LoVo (cell line): Measurements from ENCODE around the gene ABCB1.

Experiments used
- DNase-seq: peaks from one replicate; pipeline ENCODE4 v3.0.0-alpha.2; 2016; ENCODE audit warnings: low spot score

ABCB1 gene

DNA sequence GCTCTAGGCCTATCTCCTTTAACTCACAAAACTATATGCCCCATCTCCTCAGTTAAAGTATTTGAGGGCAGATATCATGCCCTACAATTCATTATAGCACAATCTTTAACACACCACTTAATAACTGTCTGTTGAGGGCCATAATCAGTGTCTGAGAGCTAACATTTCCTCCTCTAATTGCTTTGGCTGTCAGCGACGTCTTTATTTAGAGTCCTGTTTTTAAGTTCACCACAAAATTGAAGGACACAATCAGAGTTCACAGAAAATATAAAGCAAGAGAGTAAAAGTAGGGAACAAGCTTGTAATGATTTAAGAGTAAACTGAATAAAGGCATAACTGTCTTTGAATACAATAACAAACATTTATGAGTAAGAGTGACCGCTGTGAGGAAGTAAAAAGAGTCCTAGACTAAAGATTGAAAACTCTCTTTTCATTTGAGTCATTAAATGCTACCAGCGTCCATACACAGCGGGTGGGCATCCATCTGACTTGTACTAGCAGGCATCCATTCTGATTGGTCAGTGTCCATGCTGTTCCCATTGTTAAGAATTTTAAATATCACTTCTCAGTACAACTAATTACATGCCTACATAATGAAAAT, 86.8 kb downstream of the ABCB1 start:
- no peak for DNase-seq

GRCh38 chr7:87512906-87513305, 87.8 kb downstream of the ABCB1 start:
- DNase-seq = no peak

DNA sequence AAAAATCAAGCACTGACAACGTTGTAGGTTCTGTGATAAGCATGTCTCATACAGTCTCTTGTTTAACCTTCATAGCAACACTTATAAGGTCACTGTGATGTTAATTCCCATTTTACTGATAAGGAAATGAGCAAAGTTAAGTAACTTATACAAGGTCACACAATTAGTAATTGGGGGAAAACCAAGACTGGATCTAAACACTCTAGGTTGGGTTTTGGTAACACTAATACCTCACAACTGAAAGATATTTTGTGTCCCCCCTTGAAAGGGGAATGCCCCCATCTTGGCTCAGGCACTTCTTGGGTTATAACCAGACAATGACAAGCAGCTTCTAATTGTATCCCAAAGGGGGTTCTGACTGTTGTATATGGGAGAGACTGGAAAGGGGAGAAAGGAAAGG, 89.2 kb downstream of the ABCB1 start:
- no peak for DNase-seq

- DNase-seq = no peak
These were observed 90.2 kb downstream of the ABCB1 start for GRCh38 chr7:87510411-87510875.

DNA sequence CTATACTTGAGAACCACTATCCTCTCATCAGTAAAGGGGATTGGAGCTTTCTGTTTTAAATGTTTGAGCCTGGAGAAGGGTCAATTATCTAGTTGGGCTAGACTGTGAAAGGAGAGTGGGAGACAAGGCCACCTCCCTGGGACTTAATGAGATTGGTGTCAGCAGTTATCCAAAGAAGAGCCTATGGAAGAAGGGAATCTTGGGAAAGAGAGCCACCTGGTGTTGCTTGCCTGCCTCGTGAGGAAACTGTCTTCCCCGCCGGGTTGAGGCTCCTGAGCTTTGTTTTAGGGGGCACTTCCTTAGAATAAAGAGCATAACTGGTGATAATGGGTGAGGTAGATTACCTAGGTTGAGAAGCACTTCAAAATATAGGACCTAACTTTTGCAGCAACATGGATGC, 93.2 kb downstream of the ABCB1 start:
- no peak for DNase-seq

DNA sequence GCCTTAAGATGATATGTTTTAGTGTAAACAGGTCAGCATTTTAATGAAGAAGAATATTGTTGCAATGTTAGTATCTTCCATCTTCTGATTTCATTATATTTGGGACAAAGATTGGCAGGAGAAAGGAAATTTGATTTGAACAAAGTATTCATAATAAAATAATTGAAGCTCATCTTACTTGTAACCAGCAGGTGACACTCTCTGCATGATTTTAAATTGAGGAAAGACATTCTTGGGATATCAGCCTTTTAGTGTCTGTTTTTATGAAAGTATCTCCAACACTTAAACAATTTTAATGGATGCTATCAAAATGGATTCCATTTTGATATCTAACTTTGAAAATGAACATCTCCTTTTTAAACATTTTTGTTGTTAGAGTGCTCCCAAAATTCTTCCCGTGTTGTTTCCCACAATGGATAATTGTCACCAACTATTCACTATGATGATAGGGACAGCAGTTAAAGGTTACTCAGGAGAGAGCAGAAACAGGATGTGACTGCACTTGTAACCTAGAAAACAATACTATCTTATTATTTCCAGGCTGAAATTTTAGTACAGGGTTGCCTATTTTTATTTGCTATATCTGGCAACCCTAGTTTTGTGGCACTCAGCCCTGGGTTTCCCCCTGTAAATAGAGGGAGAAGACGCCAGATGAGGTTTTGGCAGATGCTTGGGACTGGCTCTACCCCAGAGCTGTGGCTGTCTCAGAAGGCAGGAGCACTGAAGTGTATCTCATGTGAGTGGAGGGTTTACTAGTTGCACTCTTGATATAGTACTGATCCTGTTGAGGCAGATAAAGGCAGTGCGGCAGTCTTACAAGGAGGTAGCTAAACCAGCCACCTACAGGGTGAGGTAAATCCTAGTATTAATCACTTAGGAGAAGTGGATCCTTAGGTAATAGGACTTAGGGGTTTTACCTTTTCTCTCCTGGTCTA, 94.2 kb downstream of the ABCB1 start:
- peak; percentile 46 for DNase-seq

- DNase-seq = no peak
These were observed 95.0 kb downstream of the ABCB1 start for GRCh38 chr7:87505557-87506245.

GRCh38 chr7:87505122-87505521, 95.6 kb downstream of the ABCB1 start:
- DNase-seq = no peak

DNA sequence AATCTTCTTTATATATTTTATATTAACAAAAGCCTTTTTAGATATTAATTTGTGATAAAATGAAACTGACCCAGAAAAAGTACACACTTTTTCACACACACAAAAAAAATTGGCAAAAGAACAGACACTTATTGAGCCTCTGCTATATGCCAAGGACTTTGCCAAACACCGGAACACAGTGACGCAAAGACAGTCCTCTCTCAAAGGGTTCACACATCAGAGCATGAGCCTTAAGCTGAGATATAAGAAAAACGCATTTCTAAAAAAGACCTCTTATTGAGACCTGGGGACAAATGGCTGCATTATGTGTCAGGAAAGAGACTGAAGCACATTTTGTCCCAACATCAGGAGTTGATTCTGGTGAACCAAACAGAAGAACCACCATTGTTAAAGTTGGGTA, 101.2 kb downstream of the ABCB1 start:
- DNase-seq = no peak

- DNase-seq = no peak
These were observed 101.8 kb downstream of the ABCB1 start for GRCh38 chr7:87498893-87499292.

- DNase-seq = no peak
These were observed 103.2 kb downstream of the ABCB1 start for GRCh38 chr7:87497482-87497881.

- no peak for DNase-seq
These were observed 105.3 kb downstream of the ABCB1 start for GRCh38 chr7:87495366-87495765.

GRCh38 chr7:87494454-87494853, 106.2 kb downstream of the ABCB1 start:
- DNase-seq = no peak

- no peak for DNase-seq
These were observed 117.6 kb downstream of the ABCB1 start for GRCh38 chr7:87483131-87483530.

GRCh38 chr7:87482115-87482514, 118.6 kb downstream of the ABCB1 start:
- DNase-seq = no peak

- no peak for DNase-seq
These were observed 120.3 kb downstream of the ABCB1 start for GRCh38 chr7:87480386-87480785.

DNA sequence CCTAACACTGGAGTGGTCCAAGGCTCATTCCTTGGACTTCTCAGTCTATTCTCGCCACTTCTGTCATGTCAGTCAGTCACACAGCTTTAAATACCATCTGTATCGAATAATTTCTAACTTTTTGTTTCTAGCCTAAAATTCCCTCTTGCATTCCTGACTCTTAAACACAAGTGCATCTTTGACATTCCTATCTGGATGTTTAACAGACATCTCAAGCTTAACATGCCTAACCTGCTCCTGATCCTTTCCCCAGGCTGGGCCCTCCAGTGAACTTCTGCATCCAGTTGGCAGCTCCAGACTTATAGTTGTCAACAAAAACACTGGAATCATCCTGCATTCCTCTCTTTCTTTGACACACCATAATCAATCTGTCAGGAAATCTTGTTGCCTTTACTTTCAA, 120.7 kb downstream of the ABCB1 start:
- no peak for DNase-seq

DNA sequence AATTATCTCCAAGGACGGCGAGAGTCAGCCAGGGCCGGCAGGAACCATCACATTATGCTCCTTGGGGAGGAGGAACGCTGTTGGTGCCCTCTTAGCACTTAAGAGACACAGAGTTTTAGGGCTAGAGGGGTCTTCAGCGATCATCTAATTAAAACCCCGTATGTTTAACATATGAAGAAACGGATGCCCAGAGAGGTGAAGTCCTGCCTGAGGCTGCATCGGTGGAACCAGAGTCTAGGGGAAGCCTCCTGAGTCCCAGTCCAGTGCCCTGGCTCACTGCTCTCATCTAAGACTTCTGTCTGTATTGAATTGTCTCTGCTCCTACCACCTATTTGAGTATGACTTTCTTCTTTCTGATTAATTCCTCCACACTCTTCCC, 124.5 kb downstream of the ABCB1 start:
- no peak for DNase-seq

DNA sequence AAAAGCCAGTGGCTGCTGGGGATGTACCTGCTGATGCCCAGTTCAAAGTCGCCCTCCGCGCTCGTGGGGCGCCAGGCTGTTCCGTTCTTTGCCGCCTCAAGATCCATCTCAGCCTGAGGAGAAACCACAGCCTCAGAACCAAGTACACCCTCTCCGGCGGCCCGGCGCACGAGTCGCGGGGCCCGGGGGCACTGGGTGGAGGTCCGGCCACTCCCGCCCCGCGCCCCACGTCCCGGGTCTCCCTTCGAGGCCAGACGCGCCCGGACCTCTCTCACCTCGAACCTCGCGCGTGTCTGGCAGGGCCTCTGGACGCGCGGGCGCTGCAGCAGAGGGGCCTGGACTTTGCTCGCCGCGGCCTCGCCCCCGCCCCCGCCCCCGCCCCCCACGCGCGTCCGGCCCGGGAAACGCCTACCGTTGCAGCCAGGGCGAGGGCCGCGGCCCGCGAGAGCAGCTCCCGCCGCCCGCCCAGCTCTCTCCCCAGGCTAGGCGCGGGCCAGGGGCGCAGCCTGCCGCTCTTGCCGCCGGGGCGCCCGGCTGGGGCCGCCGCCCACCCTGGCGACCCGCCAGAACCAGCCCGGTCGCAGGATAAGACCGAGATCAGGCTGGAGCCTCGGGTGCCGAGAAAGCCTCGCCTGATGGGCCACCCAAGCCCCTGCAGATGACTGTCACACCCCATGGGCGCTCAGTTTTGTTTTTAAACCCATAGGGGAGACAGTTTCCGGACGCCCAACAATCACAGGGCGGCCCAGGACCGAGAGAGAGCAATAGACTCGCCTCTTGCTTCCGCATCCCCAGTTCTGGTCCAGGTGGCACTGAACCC, 125.1 kb downstream of the ABCB1 start, which contains the start of gene ABCB4:
ABCB4 (minus strand) TSS at position 322 of the 820 bp plus-strand sequence; CDS start at position 107, 215 bp downstream.
- DNase-seq = peak; percentile 17

GRCh38 chr7:87474533-87475358, 125.9 kb downstream of the ABCB1 start:
- peak; percentile 75 for DNase-seq

- DNase-seq = no peak
These were observed 126.7 kb downstream of the ABCB1 start for GRCh38 chr7:87473986-87474385.
